Measurements from ENCODE around the gene SLIT3.
"Not testable (repeated sequence)": the region's sequence is repeated elsewhere in the genome, so short reads cannot be mapped to it uniquely, and the experiment has no call there.

Gene SLIT3

GRCh38 chr5:168765086-168765550, 535.8 kb downstream of the SLIT3 start:
- DNase-seq: no peak
- no peaks in the 10 kb centered on the region for H3K36me3 Mint-ChIP-seq
- peaks cover 13% of the 10 kb centered on the region for H3K27me3 Mint-ChIP-seq
- no peak overlapping the region for H3K27ac Mint-ChIP-seq
- H3K9me3 Mint-ChIP-seq: no peaks in the 10 kb centered on the region
- H3K4me3 Mint-ChIP-seq: no peak overlapping the region
- no peaks in the 10 kb centered on the region for H3K4me1 Mint-ChIP-seq
- CTCF ChIA-PET: no interaction called here

- Mint-ChIP-seq H3K36me3 (no peaks in the 10 kb centered on the region), H3K27me3 (no peaks in the 10 kb centered on the region)
These were observed 544.2 kb downstream of the SLIT3 start for GRCh38 chr5:168756453-168757391.

GRCh38 chr5:168755548-168756093, 545.3 kb downstream of the SLIT3 start:
- CTCF ChIA-PET: no interaction called here
- Mint-ChIP-seq H3K36me3 (no peaks in the 10 kb centered on the region), H3K9me3 (no peaks in the 10 kb centered on the region), H3K4me1 (no peaks in the 10 kb centered on the region), H3K27ac (no peak overlapping the region), H3K27me3 (no peaks in the 10 kb centered on the region), H3K4me3 (no peak overlapping the region)
- no peak for DNase-seq

More at GRCh38 chr5:168756453-168757391, 544.2 kb downstream of the SLIT3 start:
- no peak for DNase-seq
- H3K4me1 Mint-ChIP-seq: no peaks in the 10 kb centered on the region
- H3K4me3 Mint-ChIP-seq: no peak overlapping the region
- no peak overlapping the region for H3K27ac Mint-ChIP-seq
- CTCF ChIA-PET: no interaction called here
- H3K9me3 Mint-ChIP-seq: no peaks in the 10 kb centered on the region

- no peak overlapping the region for H3K27ac Mint-ChIP-seq
- CTCF ChIA-PET: no interaction called here
These were observed 547.2 kb downstream of the SLIT3 start for GRCh38 chr5:168753691-168754254.

GRCh38 chr5:168752416-168753190, 548.3 kb downstream of the SLIT3 start:
- DNase-seq: no peak
- H3K4me1 Mint-ChIP-seq: no peaks in the 10 kb centered on the region
- no peaks in the 10 kb centered on the region for H3K9me3 Mint-ChIP-seq
- no peak overlapping the region for H3K27ac Mint-ChIP-seq
- no peaks in the 10 kb centered on the region for H3K27me3 Mint-ChIP-seq
- H3K36me3 Mint-ChIP-seq: no peaks in the 10 kb centered on the region
- H3K4me3 Mint-ChIP-seq: no peak overlapping the region
- CTCF ChIA-PET: no interaction called here

More at GRCh38 chr5:168753691-168754254, 547.2 kb downstream of the SLIT3 start:
- no peak for DNase-seq
- no peaks in the 10 kb centered on the region for H3K4me1 Mint-ChIP-seq
- no peaks in the 10 kb centered on the region for H3K36me3 Mint-ChIP-seq
- no peaks in the 10 kb centered on the region for H3K27me3 Mint-ChIP-seq
- no peak overlapping the region for H3K4me3 Mint-ChIP-seq
- no peaks in the 10 kb centered on the region for H3K9me3 Mint-ChIP-seq

- no peaks in the 10 kb centered on the region for H3K27me3 Mint-ChIP-seq
- no peaks in the 10 kb centered on the region for H3K36me3 Mint-ChIP-seq
- no peaks in the 10 kb centered on the region for H3K9me3 Mint-ChIP-seq
- H3K4me1 Mint-ChIP-seq: no peaks in the 10 kb centered on the region
- no peak for DNase-seq
- CTCF ChIA-PET: no interaction called here
- H3K4me3 Mint-ChIP-seq: no peak overlapping the region
- H3K27ac Mint-ChIP-seq: no peak overlapping the region
These were observed 548.9 kb downstream of the SLIT3 start for GRCh38 chr5:168752012-168752411.

- CTCF ChIA-PET: no interaction called here
- no peak overlapping the region for H3K4me3 Mint-ChIP-seq
- no peaks in the 10 kb centered on the region for H3K4me1 Mint-ChIP-seq
- no peak for DNase-seq
- peaks cover 1% of the 10 kb centered on the region for H3K9me3 Mint-ChIP-seq
- no peaks in the 10 kb centered on the region for H3K36me3 Mint-ChIP-seq
- H3K27me3 Mint-ChIP-seq: no peaks in the 10 kb centered on the region
- no peak overlapping the region for H3K27ac Mint-ChIP-seq
These were observed 550.0 kb downstream of the SLIT3 start for GRCh38 chr5:168750926-168751325.

GRCh38 chr5:168749391-168750100, 551.4 kb downstream of the SLIT3 start:
- H3K36me3 Mint-ChIP-seq: no peaks in the 10 kb centered on the region

GRCh38 chr5:168747987-168748777, 552.8 kb downstream of the SLIT3 start:
- Mint-ChIP-seq H3K27ac (no peak overlapping the region), H3K36me3 (no peaks in the 10 kb centered on the region), H3K9me3 (peaks cover 5% of the 10 kb centered on the region), H3K27me3 (no peaks in the 10 kb centered on the region), H3K4me3 (no peak overlapping the region), H3K4me1 (no peaks in the 10 kb centered on the region)
- DNase-seq: peak; percentile 52
- CTCF ChIA-PET: interaction anchor here (0.9 to 1.3 kb wide), 4 partner anchors 87 to 200 kb away, joined by 3 to 4 read pairs (median 4); no protein-coding TSS in a partner anchor

More at GRCh38 chr5:168749391-168750100, 551.4 kb downstream of the SLIT3 start:
- Mint-ChIP-seq H3K27ac (no peak overlapping the region), H3K4me3 (no peak overlapping the region), H3K9me3 (peaks cover 5% of the 10 kb centered on the region), H3K4me1 (no peaks in the 10 kb centered on the region), H3K27me3 (no peaks in the 10 kb centered on the region)
- CTCF ChIA-PET: interaction anchor here (1.2 kb wide), 1 partner anchor 9 kb away, joined by 3 read pairs; no protein-coding TSS in a partner anchor
- no peak for DNase-seq

GRCh38 chr5:168746893-168747640, 553.9 kb downstream of the SLIT3 start:
- no peak overlapping the region for H3K4me3 Mint-ChIP-seq
- peaks cover 5% of the 10 kb centered on the region for H3K9me3 Mint-ChIP-seq
- CTCF ChIA-PET: interaction anchor here (0.9 to 1.3 kb wide), 2 partner anchors 179 to 201 kb away, joined by 3 to 4 read pairs; no protein-coding TSS in a partner anchor

GRCh38 chr5:168746126-168746892, 554.6 kb downstream of the SLIT3 start:
- H3K4me1 Mint-ChIP-seq, H3K27ac Mint-ChIP-seq, DNase-seq, H3K9me3 Mint-ChIP-seq, CTCF ChIA-PET, H3K27me3 Mint-ChIP-seq, H3K36me3 Mint-ChIP-seq, H3K4me3 Mint-ChIP-seq: not testable (repeated sequence)

More at GRCh38 chr5:168746893-168747640, 553.9 kb downstream of the SLIT3 start:
- Mint-ChIP-seq H3K4me1 (no peaks in the 10 kb centered on the region), H3K27ac (no peak overlapping the region), H3K36me3 (no peaks in the 10 kb centered on the region), H3K27me3 (no peaks in the 10 kb centered on the region)
- no peak for DNase-seq

- no peak overlapping the region for H3K4me3 Mint-ChIP-seq
- no peaks in the 10 kb centered on the region for H3K27me3 Mint-ChIP-seq
- no peaks in the 10 kb centered on the region for H3K36me3 Mint-ChIP-seq
- CTCF ChIA-PET: no interaction called here
- no peak overlapping the region for H3K27ac Mint-ChIP-seq
- H3K4me1 Mint-ChIP-seq: no peaks in the 10 kb centered on the region
- H3K9me3 Mint-ChIP-seq: peaks cover 5% of the 10 kb centered on the region
- DNase-seq: no peak
These were observed 557.3 kb downstream of the SLIT3 start for GRCh38 chr5:168743617-168744016.

Data from activated naive CD4-positive, alpha-beta T cell treated with anti-CD3 and anti-CD28 coated beads, Interleukin-2, amount 10 ng/mL, durations not matched to agents 7 days and 5 days (primary cell).